Measurements from ENCODE around the gene POLL. TPM values are rescaled to one million over a fixed set of nuclear protein-coding genes. Genes with fewer than 3 reads are reported as not detected.

The POLL gene
- total RNA-seq, 3 donors from 2014 or later = 19.5 to 31.6 (median 20.3) TPM

DNA sequence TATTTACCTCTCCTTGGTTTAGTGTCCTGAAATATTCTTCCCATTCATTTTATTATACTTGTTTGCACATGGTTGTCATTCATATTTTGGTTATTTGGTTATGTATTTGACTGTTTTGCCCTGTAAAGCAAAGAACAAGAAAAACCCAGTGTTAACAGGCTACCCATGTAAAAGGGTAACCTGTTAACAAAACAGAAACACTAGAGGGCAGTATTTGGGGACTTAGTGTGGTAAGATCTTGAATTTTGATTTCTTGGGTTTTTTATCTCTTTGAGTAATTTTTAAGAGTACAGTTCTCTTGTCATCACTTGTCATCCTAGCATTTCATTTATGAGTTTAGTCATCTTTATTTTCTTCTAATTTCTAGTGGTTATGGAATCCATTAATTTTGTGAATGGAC, 51.3 kb downstream of the POLL start:
- H3K27me3 ChIP-seq = no peaks in the 10 kb centered on the region
- H3K36me3 ChIP-seq = no peaks in the 10 kb centered on the region
- TF ChIP-seq POLR2A (IDR thresholded peaks at IDR 0.05) (no peak), POLR2AphosphoS5 (IDR thresholded peaks at IDR 0.05) (no peak)
- TF ChIP-seq, protein P1, sequence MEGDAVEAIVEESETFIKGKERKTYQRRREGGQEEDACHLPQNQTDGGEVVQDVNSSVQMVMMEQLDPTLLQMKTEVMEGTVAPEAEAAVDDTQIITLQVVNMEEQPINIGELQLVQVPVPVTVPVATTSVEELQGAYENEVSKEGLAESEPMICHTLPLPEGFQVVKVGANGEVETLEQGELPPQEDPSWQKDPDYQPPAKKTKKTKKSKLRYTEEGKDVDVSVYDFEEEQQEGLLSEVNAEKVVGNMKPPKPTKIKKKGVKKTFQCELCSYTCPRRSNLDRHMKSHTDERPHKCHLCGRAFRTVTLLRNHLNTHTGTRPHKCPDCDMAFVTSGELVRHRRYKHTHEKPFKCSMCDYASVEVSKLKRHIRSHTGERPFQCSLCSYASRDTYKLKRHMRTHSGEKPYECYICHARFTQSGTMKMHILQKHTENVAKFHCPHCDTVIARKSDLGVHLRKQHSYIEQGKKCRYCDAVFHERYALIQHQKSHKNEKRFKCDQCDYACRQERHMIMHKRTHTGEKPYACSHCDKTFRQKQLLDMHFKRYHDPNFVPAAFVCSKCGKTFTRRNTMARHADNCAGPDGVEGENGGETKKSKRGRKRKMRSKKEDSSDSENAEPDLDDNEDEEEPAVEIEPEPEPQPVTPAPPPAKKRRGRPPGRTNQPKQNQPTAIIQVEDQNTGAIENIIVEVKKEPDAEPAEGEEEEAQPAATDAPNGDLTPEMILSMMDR (IDR thresholded peaks at IDR 0.05) = peak in 1 of 3 donors; percentile 33
- intact Hi-C loops (cut with DNase I; ENCODE audit: low total_unique reads) = no loop called here
- H3K4me3 ChIP-seq = no peak overlapping the region
- no peaks in the 10 kb centered on the region for H3K4me1 ChIP-seq
- H3K9me3 ChIP-seq = no peaks in the 10 kb centered on the region
- no peak overlapping the region for H3K27ac ChIP-seq
- DNase-seq (ENCODE audit: low spot score in 2 of 2) = no peak

DNA sequence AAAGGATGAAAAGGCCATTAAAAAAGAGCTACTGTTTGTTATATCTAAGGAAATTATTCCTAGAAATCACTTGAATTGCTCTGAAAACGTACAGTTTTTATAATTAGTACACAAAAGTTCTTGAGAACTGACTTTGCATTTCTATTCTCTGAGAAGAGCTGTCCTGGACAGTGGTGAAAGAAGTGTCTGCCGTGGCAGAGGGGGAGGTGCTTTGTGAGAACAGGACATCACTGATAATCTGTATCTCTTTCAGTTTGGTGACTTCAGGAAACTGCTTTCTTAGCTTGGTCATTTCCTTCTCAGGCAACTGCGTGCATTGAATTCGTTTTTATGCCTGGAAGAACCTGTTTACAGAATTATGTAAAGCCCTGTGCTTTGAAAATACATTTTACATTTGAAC, 52.1 kb downstream of the POLL start:
- Histone ChIP-seq H3K27ac (no peak overlapping the region), H3K9me3 (no peaks in the 10 kb centered on the region), H3K27me3 (no peaks in the 10 kb centered on the region), H3K4me3 (no peak overlapping the region), H3K4me1 (no peaks in the 10 kb centered on the region), H3K36me3 (no peaks in the 10 kb centered on the region)
- intact Hi-C loops (cut with DNase I; ENCODE audit: low total_unique reads) = no loop called here
- TF ChIP-seq POLR2A (IDR thresholded peaks at IDR 0.05) (no peak), POLR2AphosphoS5 (IDR thresholded peaks at IDR 0.05) (no peak)
- TF ChIP-seq, protein P1 (IDR thresholded peaks at IDR 0.05) = no peak
- DNase-seq (ENCODE audit: low spot score in 2 of 2) = no peak

DNA sequence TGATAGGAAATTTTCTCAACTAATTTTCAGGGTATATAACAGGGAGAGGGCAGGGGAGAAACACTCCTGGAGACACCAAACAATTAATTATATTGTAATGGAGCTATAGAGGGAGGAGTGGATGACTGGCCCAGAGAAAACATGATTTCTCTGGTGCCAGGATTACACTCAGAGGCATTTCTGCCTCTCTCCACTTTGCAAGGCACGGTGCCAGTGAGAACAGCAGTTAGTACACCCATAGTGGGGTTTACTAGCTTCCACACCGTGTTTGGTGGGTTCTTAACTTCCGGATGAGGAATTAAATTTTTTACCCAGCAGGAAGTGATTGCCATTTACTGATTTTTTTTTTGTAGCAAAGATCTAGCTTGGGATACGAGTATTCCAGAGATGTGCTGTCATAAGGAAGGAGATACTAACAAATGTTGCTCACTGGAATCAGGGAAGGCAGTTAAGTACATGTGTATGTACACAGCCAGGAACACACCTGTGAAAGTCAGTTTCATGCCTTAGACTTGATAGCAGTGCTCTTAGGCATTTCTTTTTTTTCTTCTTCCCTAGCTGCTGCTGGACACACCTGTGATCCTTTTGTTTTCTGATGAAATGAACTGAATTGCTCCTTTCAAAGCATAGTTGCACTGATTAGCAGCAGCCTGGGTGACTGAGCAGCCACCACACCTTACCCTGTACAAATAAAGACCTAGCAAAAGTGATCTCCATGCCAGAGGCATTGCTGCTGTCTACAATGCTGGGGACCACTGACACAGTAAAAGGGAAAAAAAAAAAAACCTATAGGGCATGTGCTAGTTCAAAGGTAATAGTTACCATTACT, 58.1 kb downstream of the POLL start:
- H3K9me3 ChIP-seq = no peaks in the 10 kb centered on the region
- intact Hi-C loops (cut with DNase I; ENCODE audit: low total_unique reads) = no loop called here
- no peak overlapping the region for H3K27ac ChIP-seq
- H3K36me3 ChIP-seq = no peaks in the 10 kb centered on the region
- no peaks in the 10 kb centered on the region for H3K27me3 ChIP-seq
- no peak for DNase-seq (ENCODE audit: low spot score in 2 of 2)
- no peak overlapping the region for H3K4me3 ChIP-seq
- no peaks in the 10 kb centered on the region for H3K4me1 ChIP-seq
- TF ChIP-seq POLR2AphosphoS5 (IDR thresholded peaks at IDR 0.05) = no peak
- no peak for TF ChIP-seq POLR2A (IDR thresholded peaks at IDR 0.05)
- TF ChIP-seq, protein P1 (IDR thresholded peaks at IDR 0.05) = no peak

DNA sequence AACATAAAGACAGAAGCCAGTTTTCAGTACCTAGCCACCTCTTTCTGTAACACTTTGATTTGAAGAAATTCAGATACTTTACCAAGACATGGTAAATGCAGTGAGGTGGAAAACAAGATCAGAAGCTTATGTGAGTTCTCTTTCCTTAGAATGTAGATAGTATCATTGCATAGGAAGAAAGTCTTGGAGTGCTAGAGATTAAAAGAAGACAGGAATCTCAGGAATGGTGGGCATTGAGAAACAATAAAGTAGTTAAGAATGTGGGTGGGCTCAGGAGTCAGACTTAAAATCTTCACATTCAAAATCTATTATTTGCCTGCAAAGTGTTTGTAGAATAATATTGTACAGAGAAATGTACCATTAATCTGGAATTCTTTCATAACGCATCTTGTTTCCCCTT, 58.9 kb downstream of the POLL start:
- no peak for DNase-seq (ENCODE audit: low spot score in 2 of 2)
- TF ChIP-seq, protein P1 (IDR thresholded peaks at IDR 0.05) = no peak
- TF ChIP-seq POLR2AphosphoS5 (IDR thresholded peaks at IDR 0.05) (no peak), POLR2A (IDR thresholded peaks at IDR 0.05) (no peak)
- Histone ChIP-seq H3K9me3 (no peaks in the 10 kb centered on the region), H3K27ac (no peak overlapping the region), H3K4me3 (no peak overlapping the region), H3K27me3 (no peaks in the 10 kb centered on the region), H3K36me3 (no peaks in the 10 kb centered on the region), H3K4me1 (no peaks in the 10 kb centered on the region)
- intact Hi-C loops (cut with DNase I; ENCODE audit: low total_unique reads) = no loop called here

Other genes with a start within 250 kb of the POLL start
- gene BTRC, start 234.1 kb downstream of the POLL start, total RNA-seq = 10 to 100 TPM; 13.4 to 24.3 (median 15.1) TPM
- gene DPCD, start 64 bp upstream of the POLL start, total RNA-seq = 10 to 100 TPM; 17.0 to 25.9 (median 24.7) TPM
- gene FBXW4, start 106.9 kb upstream of the POLL start, total RNA-seq = 10 to 100 TPM; 68.0 to 95.7 (median 74.7) TPM
- gene FGF8, start 187.9 kb upstream of the POLL start, total RNA-seq = not detected
- 10 to 100 TPM; 37.3 to 61.0 (median 43.9) TPM for gene NPM3, start 195.2 kb upstream of the POLL start, total RNA-seq
- 100 to 1,000 TPM; 169 to 200 (median 181) TPM for gene OGA, start 230.2 kb upstream of the POLL start, total RNA-seq